K562 (cell line): ENCODE data around the gene HS2ST1.

Experiments used
- CBFB ChIP-seq: sonication (generic); formaldehyde crosslinking; IDR thresholded peaks from 2 replicates; pipeline ENCODE4 v1.4.0; 2020; ENCODE audit warnings: mild to moderate bottlenecking, missing genetic modification reagents
- CREB1 ChIP-seq, 2 experiments: sonication (generic) in 1 of 2; formaldehyde crosslinking in 1 of 2; IDR thresholded peaks; 2 replicates each; pipeline versions ENCODE4 v1.6.1 to v1.8.0; 2012 to 2022; ENCODE audit warnings: inconsistent platforms in 1 of 2, mild to moderate bottlenecking in 1 of 2, missing genetic modification reagents in 1 of 2, moderate library complexity in 1 of 2
- EHMT2 ChIP-seq: fragments of 450-650 bp; IDR thresholded peaks from 2 replicates; pipeline ENCODE4 v1.6.1; 2018; ENCODE audit warnings: antibody characterized with exemption
- NCOA2 ChIP-seq, 2 experiments: fragments of 450-650 bp; IDR thresholded peaks; 2 replicates each; pipeline ENCODE4 v1.6.1; 2018; ENCODE audit warnings: mild to moderate bottlenecking in 2 of 2, moderate library complexity in 1 of 2; ENCODE audit not compliant: partially characterized antibody in 2 of 2
- POLR2A ChIP-seq: fragments of 450-650 bp; conservative IDR thresholded peaks from 2 replicates; pipeline ENCODE4 v1.6.1; 2016
- TEAD4 ChIP-seq, 2 experiments: sonication (generic) in 1 of 2; formaldehyde crosslinking in 1 of 2; IDR thresholded peaks; 2 replicates each; pipeline versions ENCODE4 v1.6.1 to v1.8.0; 2012 to 2022; ENCODE audit warnings: borderline replicate concordance in 1 of 2, inconsistent platforms in 1 of 2, low read length in 1 of 2, mild to moderate bottlenecking in 1 of 2, missing genetic modification reagents in 1 of 2
- ZFPM2 ChIP-seq: fragments of 250-450 bp; sonication (Bioruptor Pico); IDR thresholded peaks from 2 replicates; pipeline ENCODE4 v1.5.1; 2022; ENCODE audit warnings: mild to moderate bottlenecking
- TF ChIP-seq, protein P1 (sequence below), 3 experiments: IDR thresholded peaks in 2 of 3; conservative IDR thresholded peaks in 1 of 3; 2 replicates each; pipeline ENCODE4 v1.5.1; 2011 to 2012; ENCODE audit warnings: low read length in 3 of 3, mild to moderate bottlenecking in 3 of 3, control low read depth in 2 of 3, improper control_type of control experiment in 1 of 3, inconsistent platforms in 1 of 3, low read depth in 1 of 3, mixed read lengths in 1 of 3, moderate library complexity in 1 of 3; ENCODE audit not compliant: insufficient read depth in 2 of 3
- TF ChIP-seq, protein P2 (sequence below): fragments of 250-450 bp; sonication (Bioruptor Pico); IDR thresholded peaks from 2 replicates; pipeline ENCODE4 v1.4.0; 2020
- TF ChIP-seq, protein P3 (sequence below): sonication (generic); formaldehyde crosslinking; IDR thresholded peaks from 2 replicates; pipeline ENCODE4 v1.8.1; 2023; ENCODE audit warnings: mild to moderate bottlenecking, missing genetic modification reagents

DNA sequence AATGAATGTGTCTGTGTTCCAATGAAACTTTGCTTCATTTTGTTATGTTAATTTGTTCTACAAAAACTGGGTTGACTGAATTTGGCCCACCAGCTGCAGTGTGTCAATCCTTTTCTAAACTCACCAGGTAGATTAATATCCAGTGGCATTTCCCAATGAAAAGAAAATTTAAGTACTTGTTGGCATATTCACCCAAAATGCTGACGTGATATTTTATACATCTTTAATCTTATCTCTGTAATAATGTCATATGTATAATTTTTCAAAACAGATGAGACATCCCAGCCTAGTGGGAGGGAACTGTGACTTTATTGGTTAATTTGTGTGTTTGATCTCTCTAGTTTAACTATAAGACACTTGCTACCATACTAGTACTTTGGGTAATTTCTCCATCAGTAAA is 8.6 kb upstream of the HS2ST1 start:
- TF ChIP-seq NCOA2 (IDR thresholded peaks at IDR 0.05; ENCODE audit: partially characterized antibody in 2 of 2) (no peak), CREB1 (IDR thresholded peaks at IDR 0.05) (no peak), CREB1 (CRISPR knock-in tag; IDR thresholded peaks at IDR 0.05) (no peak), ZFPM2 (no peak), EHMT2 (no peak), CBFB (CRISPR knock-in tag) (no peak), POLR2A (no peak), TEAD4 (IDR thresholded peaks at IDR 0.05; ENCODE audit: low read length) (no peak), TEAD4 (CRISPR knock-in tag; IDR thresholded peaks at IDR 0.05; ENCODE audit: borderline replicate concordance) (no peak)
- TF ChIP-seq, protein P1, sequence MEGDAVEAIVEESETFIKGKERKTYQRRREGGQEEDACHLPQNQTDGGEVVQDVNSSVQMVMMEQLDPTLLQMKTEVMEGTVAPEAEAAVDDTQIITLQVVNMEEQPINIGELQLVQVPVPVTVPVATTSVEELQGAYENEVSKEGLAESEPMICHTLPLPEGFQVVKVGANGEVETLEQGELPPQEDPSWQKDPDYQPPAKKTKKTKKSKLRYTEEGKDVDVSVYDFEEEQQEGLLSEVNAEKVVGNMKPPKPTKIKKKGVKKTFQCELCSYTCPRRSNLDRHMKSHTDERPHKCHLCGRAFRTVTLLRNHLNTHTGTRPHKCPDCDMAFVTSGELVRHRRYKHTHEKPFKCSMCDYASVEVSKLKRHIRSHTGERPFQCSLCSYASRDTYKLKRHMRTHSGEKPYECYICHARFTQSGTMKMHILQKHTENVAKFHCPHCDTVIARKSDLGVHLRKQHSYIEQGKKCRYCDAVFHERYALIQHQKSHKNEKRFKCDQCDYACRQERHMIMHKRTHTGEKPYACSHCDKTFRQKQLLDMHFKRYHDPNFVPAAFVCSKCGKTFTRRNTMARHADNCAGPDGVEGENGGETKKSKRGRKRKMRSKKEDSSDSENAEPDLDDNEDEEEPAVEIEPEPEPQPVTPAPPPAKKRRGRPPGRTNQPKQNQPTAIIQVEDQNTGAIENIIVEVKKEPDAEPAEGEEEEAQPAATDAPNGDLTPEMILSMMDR (IDR thresholded peaks at IDR 0.05 in 2 of 3, conservative IDR thresholded peaks at IDR 0.05 in 1 of 3; ENCODE audit: insufficient read depth in 2 of 3, low read depth in 1 of 3, low read length in 3 of 3), result no peak
- TF ChIP-seq, protein P2, sequence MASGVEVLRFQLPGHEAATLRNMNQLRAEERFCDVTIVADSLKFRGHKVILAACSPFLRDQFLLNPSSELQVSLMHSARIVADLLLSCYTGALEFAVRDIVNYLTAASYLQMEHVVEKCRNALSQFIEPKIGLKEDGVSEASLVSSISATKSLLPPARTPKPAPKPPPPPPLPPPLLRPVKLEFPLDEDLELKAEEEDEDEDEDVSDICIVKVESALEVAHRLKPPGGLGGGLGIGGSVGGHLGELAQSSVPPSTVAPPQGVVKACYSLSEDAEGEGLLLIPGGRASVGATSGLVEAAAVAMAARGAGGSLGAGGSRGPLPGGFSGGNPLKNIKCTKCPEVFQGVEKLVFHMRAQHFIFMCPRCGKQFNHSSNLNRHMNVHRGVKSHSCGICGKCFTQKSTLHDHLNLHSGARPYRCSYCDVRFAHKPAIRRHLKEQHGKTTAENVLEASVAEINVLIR (CRISPR knock-in tag), result no peak
- TF ChIP-seq, protein P3, sequence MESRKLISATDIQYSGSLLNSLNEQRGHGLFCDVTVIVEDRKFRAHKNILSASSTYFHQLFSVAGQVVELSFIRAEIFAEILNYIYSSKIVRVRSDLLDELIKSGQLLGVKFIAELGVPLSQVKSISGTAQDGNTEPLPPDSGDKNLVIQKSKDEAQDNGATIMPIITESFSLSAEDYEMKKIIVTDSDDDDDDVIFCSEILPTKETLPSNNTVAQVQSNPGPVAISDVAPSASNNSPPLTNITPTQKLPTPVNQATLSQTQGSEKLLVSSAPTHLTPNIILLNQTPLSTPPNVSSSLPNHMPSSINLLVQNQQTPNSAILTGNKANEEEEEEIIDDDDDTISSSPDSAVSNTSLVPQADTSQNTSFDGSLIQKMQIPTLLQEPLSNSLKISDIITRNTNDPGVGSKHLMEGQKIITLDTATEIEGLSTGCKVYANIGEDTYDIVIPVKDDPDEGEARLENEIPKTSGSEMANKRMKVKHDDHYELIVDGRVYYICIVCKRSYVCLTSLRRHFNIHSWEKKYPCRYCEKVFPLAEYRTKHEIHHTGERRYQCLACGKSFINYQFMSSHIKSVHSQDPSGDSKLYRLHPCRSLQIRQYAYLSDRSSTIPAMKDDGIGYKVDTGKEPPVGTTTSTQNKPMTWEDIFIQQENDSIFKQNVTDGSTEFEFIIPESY (CRISPR knock-in tag), result no peak
